Loucy (cell line): ENCODE results near the gene CCDC88C.

Source experiments
- EZH2phosphoT487 ChIP-seq: fragments of 200-600 bp; IDR thresholded peaks from 2 replicates; pipeline ENCODE4 v1.6.1; 2018; ENCODE audit warnings: antibody characterized with exemption, mild to moderate bottlenecking, moderate library complexity, borderline replicate concordance
- TF ChIP-seq, protein P1 (sequence below): fragments of 200-600 bp; sonication (generic); conservative IDR thresholded peaks from 2 replicates; pipeline ENCODE4 v1.5.1; 2014; ENCODE audit warnings: mild to moderate bottlenecking, antibody characterized with exemption, low read length

DNA sequence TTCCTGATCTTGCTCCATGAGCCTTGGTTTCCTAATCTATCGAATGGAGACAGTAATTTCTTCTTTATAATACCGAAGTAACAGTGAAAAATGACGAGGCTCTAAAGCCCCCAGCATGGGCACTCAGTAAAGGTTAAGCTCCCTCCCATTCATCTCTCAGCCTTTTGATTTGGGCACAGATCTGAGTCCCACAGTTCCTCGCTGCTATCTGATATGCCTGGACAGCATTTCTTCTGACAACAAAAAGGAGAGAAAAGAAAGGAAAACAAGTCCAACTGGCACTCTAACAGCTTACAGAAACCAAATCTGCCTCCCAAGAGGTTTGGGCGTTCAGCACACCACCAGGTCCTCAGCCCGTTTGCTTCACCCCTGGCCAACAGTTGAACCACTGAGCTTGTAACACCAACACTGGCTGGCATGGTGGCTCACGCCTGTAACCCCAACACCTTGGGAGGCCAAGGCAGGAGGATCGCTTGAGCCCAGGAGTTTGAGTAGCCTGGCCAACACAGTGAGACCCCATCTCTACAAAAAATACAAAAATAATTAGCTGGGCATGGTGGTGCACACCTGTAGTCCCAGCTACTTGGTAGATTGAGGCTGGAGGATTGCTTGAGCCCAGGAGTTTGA lies 19.5 kb downstream of the CCDC88C start:
- TF ChIP-seq, protein P1, sequence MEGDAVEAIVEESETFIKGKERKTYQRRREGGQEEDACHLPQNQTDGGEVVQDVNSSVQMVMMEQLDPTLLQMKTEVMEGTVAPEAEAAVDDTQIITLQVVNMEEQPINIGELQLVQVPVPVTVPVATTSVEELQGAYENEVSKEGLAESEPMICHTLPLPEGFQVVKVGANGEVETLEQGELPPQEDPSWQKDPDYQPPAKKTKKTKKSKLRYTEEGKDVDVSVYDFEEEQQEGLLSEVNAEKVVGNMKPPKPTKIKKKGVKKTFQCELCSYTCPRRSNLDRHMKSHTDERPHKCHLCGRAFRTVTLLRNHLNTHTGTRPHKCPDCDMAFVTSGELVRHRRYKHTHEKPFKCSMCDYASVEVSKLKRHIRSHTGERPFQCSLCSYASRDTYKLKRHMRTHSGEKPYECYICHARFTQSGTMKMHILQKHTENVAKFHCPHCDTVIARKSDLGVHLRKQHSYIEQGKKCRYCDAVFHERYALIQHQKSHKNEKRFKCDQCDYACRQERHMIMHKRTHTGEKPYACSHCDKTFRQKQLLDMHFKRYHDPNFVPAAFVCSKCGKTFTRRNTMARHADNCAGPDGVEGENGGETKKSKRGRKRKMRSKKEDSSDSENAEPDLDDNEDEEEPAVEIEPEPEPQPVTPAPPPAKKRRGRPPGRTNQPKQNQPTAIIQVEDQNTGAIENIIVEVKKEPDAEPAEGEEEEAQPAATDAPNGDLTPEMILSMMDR, result no peak
- TF ChIP-seq EZH2phosphoT487, result no peak
